A375 (cell line): ENCODE data around the gene KCNA5. TPM values are rescaled to one million over a fixed set of nuclear protein-coding genes. Genes with fewer than 3 reads are reported as not detected.

Source experiments
- total RNA-seq: library from RNA; depleted of rRNA; stranded (reverse); fragments of >200 nt; shearing (Covaris generic); gene quantifications from 2 replicates; pipeline ENCODE4 v1.2.3, GENCODE V29; 2014; rRNA removed

The KCNA5 gene
- total RNA-seq: not detected in 2 replicates

GRCh38 chr12:5043589-5044419 lies at the start of gene KCNA5:
TSS of gene KCNA5 (plus strand) at chr12:5043879. CDS start at chr12:5044148, 269 bp downstream.

Other genes starting within 250 kb of the KCNA5 start
- not detected in 2 replicates for gene KCNA1, start 134.0 kb upstream of the KCNA5 start, total RNA-seq